SH-SY5Y (cell line): ENCODE results near the gene HAUS7.

Source experiments
- GATA2 ChIP-seq: IDR thresholded peaks from 2 replicates; pipeline ENCODE4 v1.6.1; 2011; ENCODE audit warnings: mild to moderate bottlenecking, low read depth, low read length
- GATA3 ChIP-seq: IDR thresholded peaks from 2 replicates; pipeline ENCODE4 v1.6.1; 2011; ENCODE audit warnings: low read depth, mild to moderate bottlenecking, low read length, moderate library complexity

DNA sequence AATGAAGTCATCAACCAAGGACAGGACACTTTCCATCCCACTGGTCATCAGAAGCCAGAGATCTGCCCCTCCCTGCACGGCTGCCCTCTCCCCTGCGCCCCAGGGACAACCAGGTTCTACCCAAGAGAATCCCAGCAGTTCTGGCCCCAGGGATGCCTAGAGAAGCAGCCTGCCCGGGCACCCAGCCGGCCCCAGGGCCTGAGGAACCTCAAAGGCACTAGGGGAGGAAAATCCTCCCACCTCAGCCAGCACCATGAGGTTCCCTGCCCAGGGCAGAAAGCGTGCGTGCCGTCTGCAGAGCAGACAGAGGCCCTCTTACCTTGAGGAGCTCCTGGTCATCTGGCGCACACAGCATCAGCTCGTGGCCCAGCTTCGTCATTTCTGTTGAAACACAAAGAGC is 8.1 kb downstream of the HAUS7 start:
- no peak for TF ChIP-seq GATA2
- no peak for TF ChIP-seq GATA3
